Gastroesophageal sphincter (tissue), 3 donors: ENCODE data around the gene ZNF287.

Experiments
- CTCF ChIP-seq, 4 experiments: fragments of 200-600 bp in 2 of 4; fragments of 450-650 bp in 2 of 4; sonication (generic) in 1 of 4; IDR thresholded peaks; one replicate each; pipeline ENCODE4 v1.5.1; 2017 to 2019; ENCODE audit warnings: antibody characterized with exemption in 4 of 4, mild to moderate bottlenecking in 2 of 4, moderate library complexity in 2 of 4
- EP300 ChIP-seq: sonication (generic); formaldehyde crosslinking; IDR thresholded peaks from one replicate; pipeline ENCODE4 v1.6.1; 2017; ENCODE audit warnings: antibody characterized with exemption, mild to moderate bottlenecking
- POLR2A ChIP-seq, 2 donors: fragments of 450-650 bp; IDR thresholded peaks; one replicate each; pipeline ENCODE4 v1.6.1; 2017; ENCODE audit warnings: antibody characterized with exemption in 2 of 2, mild to moderate bottlenecking in 2 of 2, moderate library complexity in 1 of 2
- POLR2AphosphoS5 ChIP-seq: sonication (generic); formaldehyde crosslinking; IDR thresholded peaks from one replicate; pipeline ENCODE4 v1.6.1; 2017; ENCODE audit warnings: antibody characterized with exemption

GRCh38 chr17:16517477-16517876 lies 51.5 kb downstream of the ZNF287 start:
- no peak for TF ChIP-seq CTCF (IDR thresholded peaks at IDR 0.05)
- no peak for TF ChIP-seq POLR2A (IDR thresholded peaks at IDR 0.05)
- TF ChIP-seq EP300 = no peak
- TF ChIP-seq POLR2AphosphoS5 = no peak
